ACC112 (cell line): Measurements from ENCODE around the gene BSN.
"Not testable (repeated sequence)": the region's sequence is repeated elsewhere in the genome, so short reads cannot be mapped to it uniquely, and the experiment has no call there.

Source experiments
- H2AFZ ChIP-seq: fragments of 200-600 bp; sonication (generic); one replicate; pipeline ENCODE4 v1.6.0; 2017; ENCODE audit warnings: antibody characterized with exemption, low read length; ENCODE audit not compliant: unreplicated experiment
- H3K27ac ChIP-seq: fragments of 200-600 bp; sonication (generic); 2 replicates; pipeline ENCODE4 v1.5.1; 2014; ENCODE audit warnings: low read depth, mild to moderate bottlenecking, antibody characterized with exemption, low read length, moderate library complexity
- H3K27me3 ChIP-seq: fragments of 200-600 bp; sonication (generic); 2 replicates; pipeline ENCODE4 v1.6.1; 2014; ENCODE audit warnings: mild to moderate bottlenecking, antibody characterized with exemption, low read length, moderate library complexity, mixed read lengths; ENCODE audit not compliant: insufficient read depth
- H3K36me3 ChIP-seq: fragments of 200-600 bp; sonication (generic); 2 replicates; pipeline ENCODE4 v1.6.1; 2016; ENCODE audit warnings: mild to moderate bottlenecking, antibody characterized with exemption, low read length, moderate library complexity, mixed read lengths; ENCODE audit not compliant: insufficient read depth
- H3K4me1 ChIP-seq: fragments of 200-600 bp; sonication (generic); one replicate; pipeline ENCODE4 v1.6.1; 2016; ENCODE audit warnings: low read length, mixed read lengths; ENCODE audit not compliant: insufficient read depth, unreplicated experiment, control insufficient read depth
- H3K4me3 ChIP-seq: fragments of 200-600 bp; sonication (generic); 2 replicates; pipeline ENCODE4 v1.5.1; 2014; ENCODE audit warnings: mild to moderate bottlenecking, low read depth, low read length
- H3K79me2 ChIP-seq: fragments of 200-600 bp; sonication (generic); one replicate; pipeline ENCODE4 v1.6.0; 2016; ENCODE audit warnings: low read length; ENCODE audit not compliant: control insufficient read depth, unreplicated experiment, insufficient read depth

BSN gene

DNA sequence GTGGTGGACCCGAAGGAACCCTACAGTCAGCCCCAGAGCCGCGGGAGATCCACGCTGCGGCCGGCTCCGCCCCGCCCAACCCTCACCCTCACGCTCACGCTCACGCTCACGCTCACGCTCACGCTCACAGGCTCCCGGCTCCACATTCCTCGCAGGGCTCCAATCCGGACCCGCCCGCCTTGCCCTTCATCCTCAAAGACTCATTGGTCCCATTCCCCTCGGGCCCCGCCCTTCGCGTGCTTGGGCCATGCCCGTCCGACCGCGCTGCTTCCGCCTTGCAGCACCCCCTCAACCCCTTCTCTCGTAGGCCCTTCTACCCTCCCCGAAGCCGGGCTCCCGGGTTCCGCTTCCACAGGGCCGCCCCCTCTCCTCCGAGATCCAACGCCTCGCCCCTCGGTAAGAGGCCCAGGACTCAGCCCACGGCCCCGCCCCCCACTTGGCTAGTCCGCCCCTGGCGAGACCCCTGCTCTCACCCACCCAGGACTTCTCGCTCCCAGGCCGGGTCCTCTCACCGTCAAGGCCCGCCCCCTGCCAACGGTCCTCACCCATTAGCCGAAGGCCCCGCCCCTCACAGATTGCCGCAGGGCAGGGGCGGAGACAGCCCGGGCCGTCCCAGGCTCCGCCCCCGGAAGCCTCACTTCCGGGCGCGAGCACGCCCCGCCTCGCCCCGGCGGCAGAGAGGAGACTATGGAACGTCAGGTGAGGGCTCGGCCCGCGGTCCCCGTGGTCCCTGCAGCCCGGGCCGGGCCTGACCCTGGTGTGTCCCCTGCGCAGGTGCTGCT lies 119.6 kb downstream of the BSN start, which contains the start of gene APEH:
TSS of gene APEH (plus strand) at position 637 of the 782 bp plus-strand sequence. CDS start at position 688, 51 bp downstream.
- Histone ChIP-seq H2AFZ (peak within 1 kb of the TSS; percentile 34), H3K36me3 (no peaks in the 10 kb centered on the region), H3K4me3 (peak within 1 kb of the TSS; percentile 88), H3K4me1 (peaks cover 10% of the 10 kb centered on the region), H3K27me3 (no peaks in the 10 kb centered on the region), H3K27ac (peak within 1 kb of the TSS; percentile 87), H3K79me2 (peaks cover 14% of the 10 kb centered on the region)

DNA sequence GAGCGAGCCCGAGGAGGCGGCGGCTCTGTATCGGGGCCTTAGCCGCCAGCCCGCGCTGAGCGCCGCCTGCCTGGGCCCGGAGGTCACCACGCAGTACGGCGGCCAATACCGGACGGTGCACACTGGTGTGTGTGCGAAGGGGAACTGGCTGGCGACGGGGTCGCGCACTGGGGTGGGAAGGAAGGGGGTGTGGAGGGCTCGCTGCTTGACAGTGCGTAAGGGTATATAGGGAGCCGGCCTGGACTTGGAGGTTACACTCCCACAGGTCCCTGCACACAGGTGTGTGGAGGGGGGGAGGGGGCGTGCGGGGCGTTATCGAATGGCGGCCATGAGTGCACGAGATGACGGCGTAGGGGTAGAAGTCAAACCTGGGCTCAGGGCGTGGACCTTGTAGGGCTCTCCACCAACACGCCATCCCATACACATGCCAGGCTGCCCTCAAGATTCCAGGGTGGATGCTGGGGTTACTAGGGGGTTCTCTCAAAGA lies 120.3 kb downstream of the BSN start:
- no peak overlapping the region for H2AFZ ChIP-seq
- H3K36me3 ChIP-seq, result no peaks in the 10 kb centered on the region
- no peak overlapping the region; the same call in 1 of the 2 replicates for H3K27ac ChIP-seq
- peaks cover 10% of the 10 kb centered on the region for H3K4me1 ChIP-seq
- peaks cover 14% of the 10 kb centered on the region for H3K79me2 ChIP-seq
- peak overlapping the region; percentile 88 for H3K4me3 ChIP-seq
- H3K27me3 ChIP-seq, result no peaks in the 10 kb centered on the region

DNA sequence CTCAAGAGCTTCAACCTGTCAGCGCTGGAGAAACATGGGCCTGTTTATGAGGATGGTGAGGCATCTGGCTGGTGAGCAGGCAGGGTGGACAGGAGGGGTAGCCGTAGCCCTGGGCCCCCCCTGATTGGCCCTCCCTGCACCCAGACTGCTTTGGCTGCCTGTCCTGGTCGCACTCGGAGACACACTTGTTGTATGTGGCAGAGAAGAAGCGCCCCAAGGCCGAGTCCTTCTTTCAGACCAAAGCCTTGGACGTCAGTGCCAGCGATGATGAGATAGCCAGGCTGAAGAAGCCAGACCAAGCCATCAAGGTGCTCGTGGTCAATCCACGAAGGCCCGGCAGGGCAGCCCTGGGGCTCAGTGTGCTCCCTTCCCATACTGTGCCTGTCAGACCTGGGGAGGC lies 121.6 kb downstream of the BSN start:
- Histone ChIP-seq H3K27me3 (no peaks in the 10 kb centered on the region), H3K36me3 (peaks cover 4% of the 10 kb centered on the region; the same call in 1 of the 2 replicates), H3K79me2 (peaks cover 14% of the 10 kb centered on the region), H3K27ac (no peak overlapping the region), H3K4me3 (no peak overlapping the region; the same call in 1 of the 2 replicates), H3K4me1 (peaks cover 10% of the 10 kb centered on the region), H2AFZ (no peak overlapping the region)

DNA sequence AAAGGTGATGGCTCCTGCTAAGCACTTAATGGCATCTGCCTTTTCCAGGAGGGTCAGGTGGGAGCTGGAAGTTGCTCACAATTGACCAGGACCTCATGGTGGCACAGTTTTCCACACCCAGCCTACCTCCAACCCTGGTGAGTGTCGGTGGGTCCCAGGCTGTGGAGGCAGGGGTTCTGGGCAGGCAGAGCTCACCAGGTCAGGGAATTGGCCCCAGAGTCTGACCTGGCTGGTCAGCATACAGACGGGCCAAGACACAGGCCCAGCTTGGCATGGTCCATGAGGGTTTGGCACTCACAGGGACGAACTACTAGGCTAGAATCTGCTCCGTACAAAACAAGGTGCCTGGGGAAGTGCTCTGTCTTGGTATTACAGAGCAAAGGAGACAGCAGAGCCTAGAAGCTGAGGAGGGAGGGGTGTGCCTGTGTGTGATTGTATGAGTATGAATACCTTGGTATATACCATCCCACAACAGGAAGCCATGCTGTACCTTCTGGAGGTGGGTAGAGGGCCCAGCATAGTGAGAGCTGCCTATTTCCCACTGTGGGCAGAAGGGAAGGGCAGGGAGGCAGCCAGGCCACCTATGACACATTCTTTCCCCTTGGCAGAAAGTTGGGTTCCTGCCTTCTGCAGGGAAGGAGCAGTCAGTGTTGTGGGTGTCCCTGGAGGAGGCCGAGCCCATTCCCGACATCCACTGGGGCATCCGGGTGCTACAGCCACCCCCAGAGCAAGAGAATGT lies 126.4 kb downstream of the BSN start:
- Histone ChIP-seq H3K79me2 (no peaks in the 10 kb centered on the region), H3K4me1 (no peaks in the 10 kb centered on the region), H3K4me3 (no peak overlapping the region), H3K27me3 (no peaks in the 10 kb centered on the region), H3K27ac (no peak overlapping the region), H2AFZ (no peak overlapping the region), H3K36me3 (peaks cover 10% of the 10 kb centered on the region)

DNA sequence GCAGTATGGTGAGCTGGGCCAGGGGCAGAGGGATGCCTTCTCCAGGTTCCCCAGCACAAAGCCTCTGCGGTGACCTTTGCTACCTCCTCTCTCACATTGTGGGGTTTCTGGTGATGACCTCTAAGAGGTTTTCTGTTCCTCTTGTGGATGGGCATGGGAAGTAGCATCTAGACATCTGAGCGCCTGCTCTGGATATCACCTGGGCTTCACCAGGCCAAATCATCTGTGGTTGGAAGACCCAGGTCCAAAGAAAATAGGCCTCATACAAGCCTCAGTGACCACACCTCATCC lies 126.9 kb downstream of the BSN start:
- H3K79me2 ChIP-seq, result no peaks in the 10 kb centered on the region
- H3K27ac ChIP-seq, result no peak overlapping the region
- H3K4me1 ChIP-seq, result no peaks in the 10 kb centered on the region
- H3K4me3 ChIP-seq, result no peak overlapping the region
- peaks cover 10% of the 10 kb centered on the region for H3K36me3 ChIP-seq
- peaks cover under 1% of the 10 kb centered on the region; the same call in 1 of the 2 replicates for H3K27me3 ChIP-seq
- no peak overlapping the region for H2AFZ ChIP-seq

DNA sequence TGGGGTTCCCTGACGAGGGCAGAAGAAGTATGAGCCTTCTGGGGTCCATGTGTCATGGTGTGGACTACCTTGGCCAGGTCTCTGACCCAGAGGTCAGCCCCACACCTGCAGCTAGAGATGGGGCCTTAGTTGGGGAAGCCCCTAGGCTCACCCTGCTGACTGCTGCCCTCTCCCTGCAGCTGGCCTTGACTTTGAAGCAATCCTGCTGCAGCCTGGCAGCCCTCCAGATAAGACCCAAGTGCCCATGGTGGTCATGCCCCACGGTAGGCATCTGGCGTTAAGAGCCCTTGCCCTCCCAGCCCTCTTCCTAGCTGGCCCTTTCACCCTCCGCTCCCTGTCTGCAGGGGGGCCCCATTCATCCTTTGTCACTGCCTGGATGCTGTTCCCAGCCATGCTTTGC lies 127.3 kb downstream of the BSN start:
- Histone ChIP-seq H3K27ac (no peak overlapping the region), H2AFZ (no peak overlapping the region), H3K36me3 (peaks cover 10% of the 10 kb centered on the region)

DNA sequence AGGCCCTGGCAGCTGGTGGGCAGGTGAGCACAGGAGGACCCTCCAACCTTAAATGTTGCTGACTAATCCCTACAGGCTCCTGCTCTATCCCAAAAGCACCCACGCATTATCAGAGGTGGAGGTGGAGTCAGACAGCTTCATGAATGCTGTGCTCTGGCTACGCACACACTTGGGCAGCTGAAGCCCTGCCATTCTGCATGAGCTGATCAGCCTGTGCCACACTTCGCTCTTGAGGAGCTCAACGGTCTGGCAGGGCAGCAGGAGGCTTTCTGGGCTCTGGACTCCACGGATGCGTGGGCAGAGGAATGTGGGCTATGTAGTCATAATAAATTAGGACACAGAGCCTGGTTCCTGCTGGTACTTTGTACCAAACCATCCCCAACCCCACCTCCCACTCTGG lies 128.9 kb downstream of the BSN start:
- H2AFZ ChIP-seq, result no peak overlapping the region
- no peak overlapping the region for H3K27ac ChIP-seq
- H3K27me3 ChIP-seq, result peaks cover 3% of the 10 kb centered on the region; the same call in 1 of the 2 replicates
- no peaks in the 10 kb centered on the region for H3K79me2 ChIP-seq
- H3K36me3 ChIP-seq, result peaks cover 10% of the 10 kb centered on the region
- no peaks in the 10 kb centered on the region for H3K4me1 ChIP-seq
- no peak overlapping the region for H3K4me3 ChIP-seq

More for the DNA sequence above, 127.3 kb downstream of the BSN start:
- H3K4me1 ChIP-seq, result no peaks in the 10 kb centered on the region
- no peak overlapping the region for H3K4me3 ChIP-seq
- H3K79me2 ChIP-seq, result no peaks in the 10 kb centered on the region
- H3K27me3 ChIP-seq, result peaks cover 3% of the 10 kb centered on the region; the same call in 1 of the 2 replicates

DNA sequence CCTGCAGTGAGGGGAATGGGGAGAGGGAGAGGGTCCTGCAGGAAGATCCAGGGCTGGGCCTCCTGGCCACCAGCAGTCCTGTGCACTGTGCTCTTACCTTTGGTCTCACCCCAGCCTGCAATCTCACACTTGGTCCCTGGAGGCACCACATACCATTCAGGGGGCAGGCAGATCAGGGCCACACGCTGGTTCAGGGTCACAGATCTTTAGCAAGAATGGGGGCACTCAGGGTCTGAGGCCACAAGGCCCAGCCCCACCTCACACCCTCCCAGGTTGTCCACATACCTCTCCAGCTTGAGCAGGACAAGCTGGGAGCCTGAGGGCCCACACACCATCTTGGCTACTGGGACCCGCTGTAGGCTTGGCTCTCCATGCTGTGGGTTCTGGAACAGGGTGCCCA lies 130.2 kb downstream of the BSN start:
- H2AFZ ChIP-seq, H3K27me3 ChIP-seq, H3K4me1 ChIP-seq, H3K36me3 ChIP-seq, H3K4me3 ChIP-seq, H3K27ac ChIP-seq, H3K79me2 ChIP-seq: not testable (repeated sequence)

DNA sequence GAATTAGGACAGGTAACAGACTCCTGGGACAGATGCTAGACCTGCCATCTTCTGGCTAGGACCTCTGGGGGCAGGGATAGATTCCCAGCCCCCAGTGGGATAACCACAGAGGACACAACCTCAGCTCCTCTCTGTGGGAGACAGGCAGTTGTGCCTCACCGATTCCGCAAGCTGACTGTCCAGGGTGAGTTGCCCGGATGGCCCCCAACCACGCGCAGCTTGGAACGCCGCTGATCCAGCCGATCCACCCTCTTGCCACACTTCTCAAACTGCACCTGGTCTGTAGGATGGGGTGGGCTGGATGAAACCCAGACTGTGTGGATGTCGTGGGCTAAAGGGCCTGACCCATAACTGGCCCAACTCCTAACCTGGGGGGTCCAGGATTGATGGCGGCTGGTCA lies 130.8 kb downstream of the BSN start:
- H3K4me3 ChIP-seq, H3K27me3 ChIP-seq, H3K79me2 ChIP-seq, H3K4me1 ChIP-seq, H3K36me3 ChIP-seq, H3K27ac ChIP-seq, H2AFZ ChIP-seq: not testable (repeated sequence)

DNA sequence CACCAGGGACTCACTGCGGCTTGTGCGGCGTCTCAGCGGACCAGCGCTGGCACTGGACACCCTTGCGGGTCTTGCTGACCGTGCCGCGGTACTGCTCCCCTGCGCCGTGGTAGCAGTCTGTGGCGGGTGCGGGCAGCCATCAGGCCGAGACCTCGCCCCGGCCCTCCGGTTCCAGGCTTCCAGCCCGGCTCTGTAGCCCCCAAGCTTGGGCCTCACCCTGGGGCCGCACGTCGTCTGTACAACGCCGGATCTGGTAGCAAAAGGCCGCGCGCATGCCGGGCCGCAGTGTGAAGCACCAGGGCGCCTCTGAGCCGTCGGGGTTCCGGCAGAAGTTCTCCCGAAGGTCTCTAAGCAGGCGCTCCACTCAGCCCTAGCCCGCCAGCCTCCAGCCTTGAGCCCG lies 131.6 kb downstream of the BSN start:
- H3K36me3 ChIP-seq, H3K4me1 ChIP-seq, H3K79me2 ChIP-seq, H2AFZ ChIP-seq, H3K27ac ChIP-seq, H3K4me3 ChIP-seq, H3K27me3 ChIP-seq: not testable (repeated sequence)

DNA sequence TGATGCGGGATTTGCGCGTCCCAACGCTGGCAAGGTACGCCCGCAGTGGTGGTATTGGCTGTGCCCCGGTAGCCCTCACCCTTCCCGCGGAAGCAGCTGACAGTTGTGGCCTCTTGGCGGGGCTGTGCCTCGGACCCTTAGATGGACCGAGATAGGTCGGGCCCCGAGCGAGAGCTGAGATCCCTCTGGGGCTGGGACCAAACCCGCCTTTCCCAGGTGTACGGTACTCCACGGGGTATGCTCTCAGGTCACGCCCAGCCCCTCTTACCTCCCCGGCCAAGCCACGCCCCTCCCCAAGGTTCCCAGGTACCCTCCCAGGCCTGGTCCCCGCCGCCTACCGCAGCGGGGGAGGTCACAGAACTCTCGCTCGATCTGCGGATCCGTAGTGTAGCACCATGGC lies 132.1 kb downstream of the BSN start:
- H3K36me3 ChIP-seq, H3K4me1 ChIP-seq, H3K79me2 ChIP-seq, H3K27me3 ChIP-seq, H3K27ac ChIP-seq, H2AFZ ChIP-seq: not testable (repeated sequence)
- peak overlapping the region; percentile 49 for H3K4me3 ChIP-seq
